ENCODE measurements around the gene THEM4. TPM values are rescaled to one million over a fixed set of nuclear protein-coding genes. Genes with fewer than 3 reads are reported as not detected.
"Not testable (repeated sequence)": the region's sequence is repeated elsewhere in the genome, so short reads cannot be mapped to it uniquely, and the experiment has no call there.

THEM4 gene
- total and polyA plus RNA-seq, 7 donors: 10.1 to 20.4 (median 13.8) TPM

DNA sequence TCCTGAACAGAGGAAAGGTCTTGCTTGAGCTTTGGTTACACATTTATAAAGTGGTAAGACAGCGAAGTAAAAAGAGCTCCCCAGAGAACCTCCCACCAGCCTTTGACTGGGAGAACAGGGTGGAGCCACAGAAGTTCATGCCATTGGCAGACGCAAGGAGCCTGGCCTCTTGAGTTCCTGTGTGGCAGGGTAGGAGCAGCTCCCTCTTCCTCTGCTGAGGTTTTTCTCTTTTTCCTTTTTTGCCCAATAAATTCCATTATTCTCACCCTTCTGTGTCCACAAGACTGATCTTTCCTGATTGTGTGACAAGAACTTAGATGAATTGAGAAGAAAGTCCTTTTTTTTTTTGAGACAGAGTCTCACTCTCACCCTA lies 4.3 kb downstream of the THEM4 start:
- TF ChIP-seq, protein P1, sequence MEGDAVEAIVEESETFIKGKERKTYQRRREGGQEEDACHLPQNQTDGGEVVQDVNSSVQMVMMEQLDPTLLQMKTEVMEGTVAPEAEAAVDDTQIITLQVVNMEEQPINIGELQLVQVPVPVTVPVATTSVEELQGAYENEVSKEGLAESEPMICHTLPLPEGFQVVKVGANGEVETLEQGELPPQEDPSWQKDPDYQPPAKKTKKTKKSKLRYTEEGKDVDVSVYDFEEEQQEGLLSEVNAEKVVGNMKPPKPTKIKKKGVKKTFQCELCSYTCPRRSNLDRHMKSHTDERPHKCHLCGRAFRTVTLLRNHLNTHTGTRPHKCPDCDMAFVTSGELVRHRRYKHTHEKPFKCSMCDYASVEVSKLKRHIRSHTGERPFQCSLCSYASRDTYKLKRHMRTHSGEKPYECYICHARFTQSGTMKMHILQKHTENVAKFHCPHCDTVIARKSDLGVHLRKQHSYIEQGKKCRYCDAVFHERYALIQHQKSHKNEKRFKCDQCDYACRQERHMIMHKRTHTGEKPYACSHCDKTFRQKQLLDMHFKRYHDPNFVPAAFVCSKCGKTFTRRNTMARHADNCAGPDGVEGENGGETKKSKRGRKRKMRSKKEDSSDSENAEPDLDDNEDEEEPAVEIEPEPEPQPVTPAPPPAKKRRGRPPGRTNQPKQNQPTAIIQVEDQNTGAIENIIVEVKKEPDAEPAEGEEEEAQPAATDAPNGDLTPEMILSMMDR (IDR thresholded peaks at IDR 0.05): no peak
- H3K27ac ChIP-seq: no peak overlapping the region
- ATAC-seq: no peak

GRCh38 chr1:151902858-151903257 lies 6.5 kb downstream of the THEM4 start:
- ATAC-seq (no peak), DNase-seq (no peak)
- H3K27ac ChIP-seq: no peak overlapping the region
- H3K4me1 ChIP-seq: no peaks in the 10 kb centered on the region
- H3K9me3 ChIP-seq: peaks cover 4% of the 10 kb centered on the region
- H3K4me3 ChIP-seq: no peak overlapping the region
- TF ChIP-seq, protein P1 (IDR thresholded peaks at IDR 0.05): no peak
- no peaks in the 10 kb centered on the region for H3K36me3 ChIP-seq (ENCODE audit: insufficient read depth in 1 of 2, low read depth in 1 of 2)
- WGBS, 3 donors: 71 to 76% (median 74%) methylated on average over 2 of the region's 2 CpGs
- H3K27me3 ChIP-seq (ENCODE audit: insufficient read depth in 3 of 3, low read length in 2 of 3): no peaks in the 10 kb centered on the region
- intact Hi-C loops (cut with DNase I): no loop called here

More for the DNA sequence above, 4.3 kb downstream of the THEM4 start:
- peaks cover 3% of the 10 kb centered on the region for H3K9me3 ChIP-seq
- WGBS, 3 donors: 67 to 81% (median 68%) methylated on average over 2 of the region's 2 CpGs
- H3K4me1 ChIP-seq: no peaks in the 10 kb centered on the region
- H3K36me3 ChIP-seq (ENCODE audit: insufficient read depth in 1 of 2, low read depth in 1 of 2): no peaks in the 10 kb centered on the region
- intact Hi-C loops (cut with DNase I): no loop called here
- no peak overlapping the region for H3K4me3 ChIP-seq
- no peak for DNase-seq
- H3K27me3 ChIP-seq (ENCODE audit: insufficient read depth in 3 of 3, low read length in 2 of 3): no peaks in the 10 kb centered on the region

- DNase-seq; H3K9me3 ChIP-seq; intact Hi-C loops (cut with DNase I); H3K27ac ChIP-seq; H3K27me3 ChIP-seq (ENCODE audit: insufficient read depth in 3 of 3, low read length in 2 of 3); H3K36me3 ChIP-seq (ENCODE audit: insufficient read depth in 1 of 2, low read depth in 1 of 2); H3K4me3 ChIP-seq; ATAC-seq; H3K4me1 ChIP-seq: not testable (repeated sequence)
- WGBS, 3 donors: 95 to 97% (median 95%) methylated on average over 3 of the region's 3 CpGs
Measured at GRCh38 chr1:151900804-151901203, 8.5 kb downstream of the THEM4 start.

DNA sequence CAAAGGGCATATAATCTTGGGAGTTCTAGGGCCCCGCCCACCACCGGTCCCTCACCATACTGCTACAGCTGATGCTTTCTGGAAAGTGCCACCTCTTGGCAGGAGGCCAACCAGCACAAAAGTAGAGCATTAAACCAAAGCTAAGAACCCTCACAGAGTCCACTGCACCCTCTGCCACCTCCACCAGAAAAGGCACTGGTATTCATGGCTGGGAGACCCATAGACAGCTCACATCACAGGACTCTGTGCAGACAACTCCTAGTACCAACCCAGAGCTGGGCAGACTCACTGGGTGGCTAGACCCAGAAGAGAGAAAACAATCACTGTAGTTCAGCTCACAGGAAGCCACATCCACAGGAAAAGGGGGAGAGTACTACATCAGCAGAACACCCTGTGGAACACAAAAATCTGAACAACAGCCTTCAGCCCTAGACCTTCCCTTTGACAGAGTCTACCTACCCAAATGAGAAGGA lies 10.8 kb downstream of the THEM4 start:
- Histone ChIP-seq H3K27me3 (ENCODE audit: insufficient read depth in 3 of 3, low read length in 2 of 3) (no peaks in the 10 kb centered on the region), H3K36me3 (ENCODE audit: insufficient read depth in 1 of 2, low read depth in 1 of 2) (peaks cover 2 to 19% of the 10 kb centered on the region in 2 donors), H3K9me3 (peaks cover 4% of the 10 kb centered on the region), H3K4me3 (no peak overlapping the region), H3K4me1 (no peaks in the 10 kb centered on the region), H3K27ac (no peak overlapping the region)
- TF ChIP-seq, protein P1 (IDR thresholded peaks at IDR 0.05): no peak
- WGBS, 3 donors: 68 to 79% (median 74%) methylated on average over 2 of the region's 2 CpGs
- ATAC-seq (no peak), DNase-seq (peak in 1 of 2 donors; percentile 23)
- intact Hi-C loops (cut with DNase I): no loop called here

DNA sequence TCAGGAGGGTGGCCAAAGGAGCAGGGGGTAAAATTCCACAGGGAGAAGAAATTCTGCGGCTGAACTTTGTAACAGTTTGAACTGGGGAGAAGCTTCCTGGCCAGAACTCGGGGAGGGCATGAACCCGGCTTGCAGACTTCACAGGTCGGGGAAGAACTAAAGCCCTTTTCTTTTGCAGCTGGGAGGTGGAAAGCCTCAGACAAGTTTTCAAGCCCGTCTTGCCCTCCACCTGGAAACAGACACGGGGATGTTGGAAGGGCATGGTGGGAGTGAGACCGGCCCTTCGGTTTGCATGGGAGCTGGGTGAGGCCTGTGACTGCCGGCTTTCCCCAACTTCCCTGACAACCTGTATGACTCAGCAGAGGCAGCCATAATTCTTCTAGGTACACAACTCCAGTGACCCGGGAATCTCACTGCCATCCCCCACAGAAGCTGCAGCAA lies 11.3 kb downstream of the THEM4 start:
- 84 to 88% (median 85%) methylated on average over 10 of the region's 10 CpGs for WGBS, 3 donors
- Histone ChIP-seq H3K9me3 (peaks cover 4% of the 10 kb centered on the region), H3K27ac (no peak overlapping the region), H3K36me3 (ENCODE audit: insufficient read depth in 1 of 2, low read depth in 1 of 2) (peaks cover 2 to 25% of the 10 kb centered on the region in 2 donors), H3K4me3 (no peak overlapping the region), H3K4me1 (no peaks in the 10 kb centered on the region), H3K27me3 (ENCODE audit: insufficient read depth in 3 of 3, low read length in 2 of 3) (no peaks in the 10 kb centered on the region)
- no peak for DNase-seq
- intact Hi-C loops (cut with DNase I): no loop called here
- ATAC-seq: no peak
- TF ChIP-seq, protein P1 (IDR thresholded peaks at IDR 0.05): no peak
